HG03135 (cell line): ENCODE data around the gene CDHR3.
"Not testable (repeated sequence)": the region's sequence is repeated elsewhere in the genome, so short reads cannot be mapped to it uniquely, and the experiment has no call there.

ENCODE experiments used
- ATAC-seq: cut with Tn5 transposase; IDR thresholded peaks from one replicate; pipeline ENCODE4 v1.9.1; 2021; ENCODE audit warnings: mild to moderate bottlenecking, moderate library complexity; ENCODE audit not compliant: unreplicated experiment

The CDHR3 gene

GRCh38 chr7:105996860-105997737 is 34.0 kb downstream of the CDHR3 start:
- no peak for ATAC-seq

DNA sequence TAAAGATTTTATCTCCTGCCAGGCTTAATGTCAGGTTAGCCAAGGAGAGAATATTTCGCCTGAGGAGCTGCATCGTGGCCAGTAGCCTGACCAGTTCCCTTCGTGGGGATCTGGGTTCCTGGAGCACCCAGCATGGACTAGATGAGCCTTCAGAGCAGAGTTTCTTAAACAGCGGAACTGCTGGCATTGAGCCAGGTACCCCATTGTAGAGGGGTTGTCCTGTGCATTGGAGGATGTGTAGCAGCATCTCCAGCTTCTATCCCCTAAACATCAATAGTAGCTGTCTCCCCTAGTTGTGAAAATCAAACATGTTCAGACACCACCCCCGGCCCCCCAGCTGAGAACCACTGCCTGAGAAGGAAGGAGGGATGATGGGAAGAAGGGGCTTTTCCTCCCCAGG is 36.2 kb downstream of the CDHR3 start:
- no peak for ATAC-seq

DNA sequence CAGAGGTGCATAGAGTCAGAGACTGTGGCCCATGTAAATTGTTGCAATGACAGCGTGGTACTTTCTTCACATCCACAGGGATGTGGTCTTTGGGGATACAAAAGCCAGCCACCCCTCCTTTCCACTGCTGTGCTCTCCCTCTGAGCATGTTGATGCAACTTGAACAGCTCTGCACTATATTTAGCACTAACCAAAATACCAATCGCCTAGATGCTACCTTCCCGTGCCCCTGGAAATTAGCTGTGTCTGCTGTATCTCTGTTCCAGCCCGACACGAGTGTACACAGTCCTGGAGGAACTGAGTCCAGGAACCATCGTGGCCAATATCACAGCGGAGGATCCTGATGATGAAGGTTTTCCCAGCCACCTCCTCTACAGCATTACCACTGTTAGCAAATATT is 38.1 kb downstream of the CDHR3 start:
- ATAC-seq, result no peak

GRCh38 chr7:106001886-106002285 is 38.8 kb downstream of the CDHR3 start:
- ATAC-seq, result no peak

GRCh38 chr7:106003525-106004064 is 40.5 kb downstream of the CDHR3 start:
- no peak for ATAC-seq

DNA sequence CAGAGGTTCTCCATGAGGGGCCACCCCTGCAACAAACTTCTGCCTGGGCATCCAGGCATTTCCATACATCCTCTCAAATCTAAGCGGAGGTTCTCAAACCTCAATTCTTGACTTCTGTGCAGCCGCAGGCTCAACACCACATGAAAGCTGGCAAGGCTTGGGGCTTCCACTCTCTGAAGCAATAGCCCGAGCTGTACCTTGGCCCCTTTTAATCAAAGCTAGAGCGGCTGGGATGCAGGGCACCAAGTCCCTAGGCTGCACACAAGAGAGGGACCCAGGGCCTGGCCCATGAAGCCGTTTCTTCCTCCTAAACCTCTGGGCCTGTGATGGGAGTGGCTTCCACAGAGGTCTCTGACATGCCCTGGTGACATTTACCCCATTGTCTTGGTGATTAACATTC is 43.8 kb downstream of the CDHR3 start:
- ATAC-seq, result no peak

DNA sequence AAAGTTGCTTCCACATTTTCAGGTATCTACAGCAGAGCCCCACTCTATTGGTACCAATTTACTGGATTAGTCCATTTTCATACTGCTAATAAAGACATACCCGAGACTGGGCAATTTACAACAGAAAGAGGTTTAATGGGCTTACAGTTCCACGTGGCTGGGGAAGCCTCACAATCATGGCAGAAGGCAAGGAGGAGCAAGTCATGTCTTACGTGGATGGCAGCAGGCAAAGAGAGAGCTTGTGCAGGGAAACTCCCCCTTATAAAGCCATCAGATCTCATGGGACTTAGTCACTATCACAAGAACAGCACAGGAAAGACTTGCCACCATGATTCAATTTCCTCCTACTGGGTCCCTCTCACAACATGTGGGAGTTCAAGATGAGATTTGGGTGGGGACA is 44.7 kb downstream of the CDHR3 start:
- ATAC-seq, result not testable (repeated sequence)

DNA sequence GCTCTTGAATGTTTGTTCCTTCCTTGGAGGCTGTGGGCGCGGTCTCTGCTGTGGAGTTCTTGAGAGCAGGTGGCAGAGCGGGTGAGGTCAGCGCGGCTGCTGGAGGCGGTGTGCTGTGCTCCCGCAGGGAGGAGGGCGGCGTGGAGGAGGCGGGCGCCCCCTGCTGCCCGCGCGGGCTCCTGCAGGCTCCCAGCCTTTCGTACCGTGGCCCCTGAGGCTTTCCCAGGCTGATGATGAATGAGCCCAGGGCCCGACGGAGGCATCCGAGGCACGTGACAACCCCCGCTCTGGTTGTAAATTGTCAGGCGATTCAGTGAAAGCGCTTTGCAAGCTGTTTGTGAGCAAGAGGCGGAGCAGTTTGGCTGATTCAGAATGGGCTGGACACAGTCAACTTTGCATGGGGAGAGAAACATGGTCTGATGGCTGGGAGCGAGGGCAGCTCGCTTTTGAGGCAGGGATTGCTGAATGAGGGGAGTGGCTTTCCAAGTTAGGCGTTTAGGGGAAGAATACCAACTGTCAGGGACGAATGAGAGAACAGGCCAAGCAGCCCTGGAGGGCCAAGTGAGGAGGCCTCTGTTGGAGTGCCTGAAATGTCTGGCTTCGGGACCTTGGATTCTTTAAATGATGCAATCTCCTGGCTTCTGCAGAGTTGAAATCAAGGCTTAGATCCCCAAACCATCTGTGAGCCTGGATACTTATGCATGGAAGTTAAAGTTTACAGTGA is 46.6 kb downstream of the CDHR3 start:
- ATAC-seq, result no peak

DNA sequence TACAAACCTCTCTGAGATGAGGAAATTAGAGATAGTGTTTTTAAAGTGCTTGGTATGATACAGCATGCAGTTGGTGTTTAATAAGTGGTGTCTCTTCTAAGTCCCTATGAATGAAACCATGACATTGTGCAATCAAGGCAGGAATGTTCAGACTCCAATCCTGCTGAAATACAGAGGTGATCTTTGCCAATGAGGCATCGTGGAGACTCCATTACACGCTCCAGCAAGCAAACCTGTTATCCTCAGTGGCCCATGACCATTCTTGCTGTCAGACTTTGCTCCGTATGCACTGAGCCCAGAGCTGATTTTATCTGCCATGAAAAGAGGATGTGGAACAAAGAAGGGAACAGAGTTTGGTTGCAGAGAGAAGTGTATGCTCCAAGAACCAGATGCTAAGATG is 47.3 kb downstream of the CDHR3 start:
- ATAC-seq, result no peak

DNA sequence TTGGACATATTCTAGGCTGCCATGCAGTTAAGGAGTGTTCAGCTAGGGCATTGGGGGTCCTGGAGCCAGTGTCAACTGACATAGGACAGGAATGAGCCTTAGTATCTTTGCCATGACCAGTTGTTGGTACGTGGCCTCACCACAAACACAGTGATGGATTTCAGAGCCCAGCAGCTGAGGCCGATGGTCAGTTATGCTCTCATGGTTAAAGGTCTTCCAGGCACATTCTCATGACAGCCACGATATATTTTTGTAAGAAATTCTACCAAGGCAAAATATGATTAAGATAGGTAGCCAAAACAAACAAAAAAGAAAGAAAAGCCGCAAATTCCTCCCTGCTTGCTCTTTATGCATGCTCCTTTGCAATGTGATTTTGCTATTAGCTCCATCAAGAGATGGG is 47.8 kb downstream of the CDHR3 start:
- ATAC-seq, result no peak

GRCh38 chr7:106012184-106012583 is 49.1 kb downstream of the CDHR3 start:
- no peak for ATAC-seq

- ATAC-seq, result no peak
Measured at GRCh38 chr7:106012935-106013439, 49.9 kb downstream of the CDHR3 start.

GRCh38 chr7:106015381-106016218 is 52.5 kb downstream of the CDHR3 start:
- no peak for ATAC-seq

DNA sequence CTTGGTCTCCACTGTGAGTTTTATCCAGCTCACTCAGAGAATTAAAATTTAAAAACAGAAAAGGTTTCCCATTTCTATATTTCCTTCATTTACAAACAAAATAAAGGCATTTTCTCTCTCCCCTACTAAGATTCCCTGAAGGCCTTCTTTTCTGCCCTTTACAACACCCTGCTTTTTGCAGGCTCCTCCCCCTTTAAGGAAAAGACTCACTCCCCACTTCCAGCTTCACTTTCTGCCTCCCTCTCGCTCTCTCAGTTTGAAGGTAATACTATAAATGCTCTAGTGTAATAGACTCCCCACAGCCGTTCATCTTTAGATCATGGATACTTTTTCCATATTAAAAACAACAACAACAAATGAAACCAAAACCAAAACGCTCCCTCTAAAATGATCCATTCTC is 53.3 kb downstream of the CDHR3 start:
- no peak for ATAC-seq

- ATAC-seq, result no peak
Measured at GRCh38 chr7:106017657-106018056, 54.6 kb downstream of the CDHR3 start.

DNA sequence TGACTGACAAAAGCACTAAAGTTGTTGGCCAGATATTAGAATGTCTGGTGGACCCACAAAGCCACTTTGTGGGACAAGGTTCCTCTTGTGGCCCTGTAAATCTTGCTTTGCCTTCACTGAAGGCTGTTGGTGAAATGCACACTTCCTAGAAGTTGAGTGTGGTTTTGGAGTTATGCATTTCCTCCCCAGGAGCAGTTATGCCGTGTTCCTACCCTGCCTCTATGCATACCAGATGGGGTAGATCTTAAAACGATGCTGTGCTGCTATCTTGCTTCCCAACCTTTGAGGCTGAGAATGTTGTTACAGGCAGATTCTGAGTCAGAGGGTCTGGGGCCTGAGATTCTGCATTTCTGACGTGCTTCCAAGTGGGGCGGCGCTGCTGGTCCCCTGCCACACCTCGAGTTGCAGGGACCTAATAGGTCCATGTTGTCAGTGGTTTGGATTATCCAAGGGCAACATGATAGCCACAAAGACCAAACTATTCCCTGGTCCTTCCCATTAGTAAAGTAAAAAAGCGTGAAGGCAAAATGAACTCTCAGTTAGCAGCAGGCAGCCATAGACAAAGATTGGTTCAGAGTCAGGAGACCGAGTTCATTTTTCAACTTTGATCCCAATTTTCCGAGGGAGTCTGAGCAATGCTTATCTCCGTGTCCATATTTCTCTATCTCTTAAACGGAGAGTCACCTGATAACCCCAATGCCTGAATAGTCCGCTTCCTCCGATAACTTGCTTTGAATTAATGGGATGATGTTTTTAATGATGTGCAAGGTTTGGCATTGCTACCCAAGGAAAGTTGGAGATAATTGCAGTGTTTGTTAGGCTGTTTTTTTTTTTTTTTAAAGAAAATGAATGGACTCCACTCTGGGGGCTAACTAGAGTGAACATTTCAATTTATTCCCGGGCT is 55.8 kb downstream of the CDHR3 start:
- no peak for ATAC-seq

DNA sequence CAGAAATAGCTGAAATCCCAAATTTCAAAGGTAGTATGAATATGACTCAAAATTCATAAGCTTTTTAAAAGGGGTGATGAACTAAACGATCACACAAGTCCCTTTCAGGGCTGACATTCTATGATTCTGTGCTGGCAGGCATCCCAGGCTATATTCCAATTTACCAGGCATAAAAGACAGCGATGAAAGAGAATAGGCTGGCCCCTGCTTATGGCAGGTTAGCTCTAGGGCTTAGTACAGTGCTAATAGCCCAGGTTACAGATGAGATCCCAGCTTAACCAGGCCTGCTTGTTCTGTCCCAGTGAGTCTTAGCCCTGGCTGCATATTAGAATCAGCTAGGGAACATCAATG is 56.4 kb downstream of the CDHR3 start:
- ATAC-seq, result no peak

DNA sequence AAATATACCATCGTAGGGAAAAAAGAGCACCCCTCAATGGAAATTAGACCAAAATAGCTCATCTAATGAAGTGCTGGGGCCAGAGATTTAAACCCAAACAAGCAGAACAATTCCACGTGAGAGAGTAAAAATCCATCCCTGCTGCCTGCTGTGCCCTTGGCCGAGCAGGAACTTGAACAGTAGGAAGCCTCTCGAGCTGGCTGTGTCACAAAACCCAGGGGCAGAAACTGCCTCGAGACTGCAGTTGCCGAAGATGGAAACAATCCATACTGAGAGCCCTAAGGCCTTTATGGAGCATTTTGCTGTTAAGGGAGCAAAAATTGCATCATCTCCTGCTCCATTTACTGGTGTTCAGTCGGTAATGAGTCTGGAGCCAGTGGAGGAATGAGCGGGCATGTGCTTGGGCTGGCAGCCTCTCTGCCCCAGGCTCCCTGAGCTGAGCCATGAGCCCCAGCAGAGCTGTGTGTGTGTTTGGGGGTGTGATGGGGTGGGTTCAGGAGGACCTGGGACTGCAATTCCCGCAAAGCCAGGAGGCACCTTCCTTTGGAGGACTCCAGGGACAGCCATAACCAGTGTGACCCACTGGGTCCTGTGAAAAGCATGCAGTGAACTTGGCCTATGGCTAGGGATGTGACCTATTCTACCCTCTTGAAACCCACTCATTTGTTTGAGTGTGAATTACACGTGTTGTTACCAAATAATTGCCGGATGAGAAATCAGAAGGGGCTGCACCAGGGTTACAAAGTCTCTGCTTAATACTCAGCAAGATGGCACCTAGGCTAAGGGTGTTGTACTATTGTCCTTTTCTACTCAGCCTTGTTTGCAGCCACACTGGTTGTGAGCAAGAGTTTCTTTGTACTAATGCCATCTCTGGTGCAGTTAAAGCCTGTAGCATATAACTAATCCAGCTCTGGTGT is 58.3 kb downstream of the CDHR3 start:
- no peak for ATAC-seq
